ENCODE results near the gene LIPC. TPM values are rescaled to one million over a fixed set of nuclear protein-coding genes. Genes with fewer than 3 reads are reported as not detected.
A peak's percentile ranks its signal among the peaks of the same experiment; 100 is the strongest.

The LIPC gene
- total and polyA plus RNA-seq, 2 experiments from 2014 or later = not detected

GRCh38 chr15:58396181-58396580 lies 35.6 kb upstream of the LIPC start (continued):
- TF ChIP-seq REST (IDR thresholded peaks at IDR 0.05; ENCODE audit: unreplicated experiment) (no peak), POLR2AphosphoS5 (IDR thresholded peaks at IDR 0.05; ENCODE audit: low read depth) (no peak), EZH2phosphoT487 (IDR thresholded peaks at IDR 0.05; ENCODE audit: unreplicated experiment) (no peak), STAT1 (IDR thresholded peaks at IDR 0.05; ENCODE audit: unreplicated experiment) (no peak), JUNB (IDR thresholded peaks at IDR 0.05; ENCODE audit: unreplicated experiment) (no peak), CREB1 (CRISPR knock-in tag; IDR thresholded peaks at IDR 0.05; ENCODE audit: low read depth) (no peak), ZNF331 (CRISPR knock-in tag; IDR thresholded peaks at IDR 0.05; ENCODE audit: low read depth) (no peak), EZH2 (IDR thresholded peaks at IDR 0.05; ENCODE audit: low read depth, unreplicated experiment) (no peak)
- TF ChIP-seq, protein P1, sequence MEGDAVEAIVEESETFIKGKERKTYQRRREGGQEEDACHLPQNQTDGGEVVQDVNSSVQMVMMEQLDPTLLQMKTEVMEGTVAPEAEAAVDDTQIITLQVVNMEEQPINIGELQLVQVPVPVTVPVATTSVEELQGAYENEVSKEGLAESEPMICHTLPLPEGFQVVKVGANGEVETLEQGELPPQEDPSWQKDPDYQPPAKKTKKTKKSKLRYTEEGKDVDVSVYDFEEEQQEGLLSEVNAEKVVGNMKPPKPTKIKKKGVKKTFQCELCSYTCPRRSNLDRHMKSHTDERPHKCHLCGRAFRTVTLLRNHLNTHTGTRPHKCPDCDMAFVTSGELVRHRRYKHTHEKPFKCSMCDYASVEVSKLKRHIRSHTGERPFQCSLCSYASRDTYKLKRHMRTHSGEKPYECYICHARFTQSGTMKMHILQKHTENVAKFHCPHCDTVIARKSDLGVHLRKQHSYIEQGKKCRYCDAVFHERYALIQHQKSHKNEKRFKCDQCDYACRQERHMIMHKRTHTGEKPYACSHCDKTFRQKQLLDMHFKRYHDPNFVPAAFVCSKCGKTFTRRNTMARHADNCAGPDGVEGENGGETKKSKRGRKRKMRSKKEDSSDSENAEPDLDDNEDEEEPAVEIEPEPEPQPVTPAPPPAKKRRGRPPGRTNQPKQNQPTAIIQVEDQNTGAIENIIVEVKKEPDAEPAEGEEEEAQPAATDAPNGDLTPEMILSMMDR (conservative IDR thresholded peaks at IDR 0.05; ENCODE audit: low read depth in 2 of 2) = no peak

GRCh38 chr15:58398071-58398470 lies 33.7 kb upstream of the LIPC start:
- Mint-ChIP-seq H3K27ac (no peak overlapping the region), H3K36me3 (ENCODE audit: low read depth) (no peaks in the 10 kb centered on the region), H3K4me3 (no peak overlapping the region), H3K4me1 (peaks cover 5% of the 10 kb centered on the region; the same call in 2 of the 3 replicates), H3K9me3 (no peaks in the 10 kb centered on the region), H3K27me3 (ENCODE audit: insufficient read depth, low read depth, poor library complexity) (peaks cover 2% of the 10 kb centered on the region)
- Histone ChIP-seq H3K4me1 (ENCODE audit: insufficient read depth) (no peaks in the 10 kb centered on the region), H4K20me1 (replicated peaks; ENCODE audit: insufficient read depth) (no peaks in the 10 kb centered on the region), H3K9me2 (ENCODE audit: insufficient read depth) (no peaks in the 10 kb centered on the region), H2AFZ (peak overlapping the region; percentile 90), H3K27me3 (ENCODE audit: insufficient read depth) (no peaks in the 10 kb centered on the region), H3K4me2 (no peak overlapping the region), H3K27ac (ENCODE audit: low read depth) (no peak overlapping the region), H3F3A (replicated peaks; ENCODE audit: low read depth) (no peaks in the 10 kb centered on the region), H3K4me3 (no peak overlapping the region), H3K36me3 (ENCODE audit: insufficient read depth) (no peaks in the 10 kb centered on the region), H3K79me2 (replicated peaks; ENCODE audit: insufficient read depth) (no peaks in the 10 kb centered on the region)
- ATAC-seq = peak; percentile 61
- no peak for DNase-seq (ENCODE audit: low spot score)
- TF ChIP-seq ZNF114 (CRISPR knock-in tag; IDR thresholded peaks at IDR 0.05) (no peak), STAT1 (IDR thresholded peaks at IDR 0.05; ENCODE audit: unreplicated experiment) (no peak)
